ENCODE data around the gene KRTAP5-10.
"Not testable (repeated sequence)": the region's sequence is repeated elsewhere in the genome, so short reads cannot be mapped to it uniquely, and the experiment has no call there.

The KRTAP5-10 gene, protein sequence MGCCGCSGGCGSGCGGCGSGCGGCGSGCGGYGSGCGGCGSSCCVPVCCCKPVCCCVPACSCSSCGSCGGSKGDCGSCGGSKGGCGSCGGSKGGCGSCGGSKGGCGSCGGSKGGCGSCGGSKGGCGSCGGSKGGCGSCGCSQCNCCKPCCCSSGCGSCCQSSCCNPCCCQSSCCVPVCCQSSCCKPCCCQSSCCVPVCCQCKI

DNA sequence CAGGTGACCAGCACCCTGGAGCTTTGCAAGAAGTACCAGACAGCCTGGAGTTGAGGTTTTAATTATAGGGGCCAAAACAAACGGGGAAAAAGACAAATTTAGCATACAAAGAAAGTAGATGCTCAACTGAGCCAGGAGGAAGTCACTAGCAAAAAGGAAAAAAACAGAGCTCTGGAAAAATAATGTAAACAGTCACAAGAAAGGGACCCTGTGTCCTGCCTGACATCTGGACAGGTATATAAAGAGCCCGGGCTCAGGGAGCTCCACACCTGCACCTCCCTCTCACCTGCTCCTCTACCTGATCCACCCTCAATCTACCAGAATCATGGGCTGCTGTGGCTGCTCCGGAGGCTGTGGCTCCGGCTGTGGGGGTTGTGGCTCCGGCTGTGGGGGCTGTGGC lies at the start of gene KRTAP5-10:
TSS of gene KRTAP5-10 (plus strand) at position 301 of the 400 bp plus-strand sequence. CDS start at position 326, 25 bp downstream.
- H3K4me3 ChIP-seq (ENCODE audit: low read depth, low read length), result no peak within 1 kb of the TSS
- TF ChIP-seq, protein P1, sequence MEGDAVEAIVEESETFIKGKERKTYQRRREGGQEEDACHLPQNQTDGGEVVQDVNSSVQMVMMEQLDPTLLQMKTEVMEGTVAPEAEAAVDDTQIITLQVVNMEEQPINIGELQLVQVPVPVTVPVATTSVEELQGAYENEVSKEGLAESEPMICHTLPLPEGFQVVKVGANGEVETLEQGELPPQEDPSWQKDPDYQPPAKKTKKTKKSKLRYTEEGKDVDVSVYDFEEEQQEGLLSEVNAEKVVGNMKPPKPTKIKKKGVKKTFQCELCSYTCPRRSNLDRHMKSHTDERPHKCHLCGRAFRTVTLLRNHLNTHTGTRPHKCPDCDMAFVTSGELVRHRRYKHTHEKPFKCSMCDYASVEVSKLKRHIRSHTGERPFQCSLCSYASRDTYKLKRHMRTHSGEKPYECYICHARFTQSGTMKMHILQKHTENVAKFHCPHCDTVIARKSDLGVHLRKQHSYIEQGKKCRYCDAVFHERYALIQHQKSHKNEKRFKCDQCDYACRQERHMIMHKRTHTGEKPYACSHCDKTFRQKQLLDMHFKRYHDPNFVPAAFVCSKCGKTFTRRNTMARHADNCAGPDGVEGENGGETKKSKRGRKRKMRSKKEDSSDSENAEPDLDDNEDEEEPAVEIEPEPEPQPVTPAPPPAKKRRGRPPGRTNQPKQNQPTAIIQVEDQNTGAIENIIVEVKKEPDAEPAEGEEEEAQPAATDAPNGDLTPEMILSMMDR (IDR thresholded peaks at IDR 0.05; ENCODE audit: low read depth, low read length, missing control alignments), result no peak
- no peak for DNase-seq (ENCODE audit: low read depth)
- in situ Hi-C loops (cut with HindIII; ENCODE audit: low sequenced_read_pairs), result no loop called here

DNA sequence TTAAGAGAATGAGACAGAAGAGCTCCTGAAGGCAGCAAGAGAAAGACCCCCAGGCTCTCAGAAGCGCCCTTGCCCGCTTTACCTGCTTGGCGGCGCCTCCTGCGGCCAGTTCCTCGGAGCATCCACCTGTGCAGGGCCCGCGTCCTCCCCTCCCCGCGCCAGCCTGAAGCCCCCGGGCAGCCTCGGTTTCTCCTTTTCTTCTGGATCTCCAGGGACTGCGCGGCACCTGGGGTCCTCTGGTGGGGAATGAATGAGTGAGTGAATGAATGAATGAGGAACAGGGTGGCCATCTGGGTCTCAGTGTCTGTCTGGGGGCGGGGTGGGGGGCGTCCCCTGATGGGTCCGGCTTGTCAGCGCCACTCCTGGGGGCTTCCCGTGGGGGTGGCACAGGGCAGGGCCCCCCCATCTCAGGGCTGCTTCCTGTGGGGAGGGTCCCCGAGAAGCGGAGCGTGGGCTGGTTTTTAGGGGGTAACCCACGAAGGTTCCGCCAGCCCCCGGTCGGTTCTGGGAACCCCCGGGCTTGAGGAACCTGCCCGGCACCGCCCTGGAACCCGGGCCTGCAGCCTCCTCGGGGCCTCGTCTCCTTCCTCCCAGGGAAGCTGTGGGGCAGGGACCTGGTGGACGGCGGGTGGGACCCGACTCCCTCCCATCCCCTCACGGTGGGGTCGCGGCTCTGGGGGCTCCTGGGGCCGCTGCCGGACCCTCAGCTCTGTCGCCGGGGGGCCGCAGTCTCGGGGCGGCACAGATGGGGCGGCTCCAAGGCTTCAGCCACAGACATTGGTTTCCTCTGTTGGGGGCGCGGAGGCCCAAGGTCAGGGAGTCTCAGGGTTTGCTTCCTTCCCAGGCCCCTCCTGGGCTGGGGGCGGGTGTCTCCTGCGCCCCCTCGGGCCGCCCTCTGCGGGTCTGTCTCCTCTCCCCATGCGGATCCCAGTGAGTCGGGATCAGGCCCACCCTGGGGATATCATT lies 46.6 kb upstream of the KRTAP5-10 start:
- no peak overlapping the region for H3K4me3 ChIP-seq (ENCODE audit: low read depth, low read length)
- TF ChIP-seq, protein P1 (IDR thresholded peaks at IDR 0.05; ENCODE audit: low read depth, low read length, missing control alignments), result no peak
- no peak for DNase-seq (ENCODE audit: low read depth)
- in situ Hi-C loops (cut with HindIII; ENCODE audit: low sequenced_read_pairs), result no loop called here

DNA sequence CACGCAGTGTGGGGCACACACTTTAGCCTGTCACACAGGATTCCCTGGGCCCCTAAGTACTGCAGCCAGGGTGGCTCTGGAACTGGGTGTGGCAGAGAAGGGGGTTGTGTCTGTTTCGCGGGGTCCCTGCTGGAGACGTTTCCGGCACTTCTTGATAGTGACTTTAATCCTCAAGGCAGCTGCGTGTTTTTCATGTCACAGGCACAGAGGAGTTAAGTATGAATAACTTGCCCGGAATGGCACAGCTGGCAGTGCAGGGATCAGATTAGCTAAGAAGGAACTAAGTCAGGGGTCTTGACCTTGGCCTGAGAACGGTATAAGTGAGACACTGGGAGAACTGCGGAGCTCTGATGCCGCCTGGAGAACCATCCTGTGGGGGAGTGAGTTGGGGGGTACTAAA lies 45.8 kb upstream of the KRTAP5-10 start:
- in situ Hi-C loops (cut with HindIII; ENCODE audit: low sequenced_read_pairs), result no loop called here
- H3K4me3 ChIP-seq (ENCODE audit: low read depth, low read length), result no peak overlapping the region
- no peak for DNase-seq (ENCODE audit: low read depth)
- TF ChIP-seq, protein P1 (IDR thresholded peaks at IDR 0.05; ENCODE audit: low read depth, low read length, missing control alignments), result no peak

DNA sequence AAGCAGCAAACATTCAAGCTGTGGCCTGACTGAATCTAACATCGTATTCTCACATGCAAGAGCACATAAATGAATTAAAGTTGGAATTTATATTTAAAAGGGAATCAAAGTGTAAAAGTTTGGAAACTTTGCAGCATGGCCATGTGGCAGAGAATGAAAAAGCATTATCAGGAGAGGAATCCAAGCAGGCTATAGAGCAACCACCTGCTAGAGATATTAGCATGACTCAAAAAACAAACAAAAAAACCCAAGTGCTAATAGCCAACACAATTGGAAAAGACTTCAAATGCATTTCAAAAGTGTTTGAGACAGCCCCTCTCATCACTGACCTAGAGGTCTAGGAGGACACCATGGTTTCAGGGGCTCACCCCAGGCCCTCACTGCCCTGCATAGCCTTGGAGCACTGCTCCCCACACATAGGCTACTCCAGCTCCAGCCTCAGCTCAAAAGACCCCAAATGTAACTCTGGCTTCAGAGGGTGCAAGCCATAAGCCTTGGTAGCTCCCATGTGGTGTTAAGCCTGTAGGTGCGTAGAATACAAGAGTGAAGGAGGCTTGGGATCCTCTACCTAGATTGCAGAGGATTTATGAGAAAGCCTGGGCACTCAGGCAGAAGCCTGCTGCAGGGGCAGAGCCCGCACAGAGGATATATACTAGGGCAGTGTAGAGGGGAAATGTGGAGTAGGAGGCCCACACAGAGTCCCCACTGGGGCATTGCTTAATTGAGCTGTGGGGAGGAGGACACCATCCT lies 40.0 kb upstream of the KRTAP5-10 start:
- in situ Hi-C loops (cut with HindIII; ENCODE audit: low sequenced_read_pairs), result no loop called here
- TF ChIP-seq, protein P1 (IDR thresholded peaks at IDR 0.05; ENCODE audit: low read depth, low read length, missing control alignments), result no peak
- no peak overlapping the region for H3K4me3 ChIP-seq (ENCODE audit: low read depth, low read length)
- no peak for DNase-seq (ENCODE audit: low read depth)

DNA sequence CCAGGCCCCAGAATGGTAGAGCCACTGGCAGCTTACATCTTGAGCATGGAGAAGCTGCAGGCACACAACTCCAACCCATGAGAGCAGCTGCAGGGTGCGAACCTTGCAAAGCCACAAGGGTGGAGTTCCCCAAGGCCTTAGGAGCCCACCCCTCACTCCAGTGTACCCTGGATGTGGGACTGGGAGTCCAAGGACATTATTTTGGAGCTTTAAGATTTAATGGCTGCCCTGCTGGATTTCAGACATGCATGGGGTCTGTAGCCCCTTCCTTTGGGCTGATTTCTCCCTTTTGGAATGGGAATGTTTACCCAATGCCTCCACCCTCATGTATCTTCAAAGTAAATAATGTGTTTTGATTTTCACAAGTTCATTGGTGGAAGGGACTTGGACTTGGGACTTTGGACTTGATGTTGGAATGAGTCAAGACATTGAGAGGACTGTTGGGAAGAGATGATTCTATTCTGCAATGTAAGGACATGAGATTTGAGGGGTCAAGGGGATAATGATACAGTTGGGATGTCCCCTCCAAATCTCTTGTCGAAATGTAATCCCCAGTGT lies 39.3 kb upstream of the KRTAP5-10 start:
- in situ Hi-C loops (cut with HindIII; ENCODE audit: low sequenced_read_pairs), result no loop called here
- TF ChIP-seq, protein P1 (IDR thresholded peaks at IDR 0.05; ENCODE audit: low read depth, low read length, missing control alignments), result no peak
- no peak for DNase-seq (ENCODE audit: low read depth)
- H3K4me3 ChIP-seq (ENCODE audit: low read depth, low read length), result no peak overlapping the region

DNA sequence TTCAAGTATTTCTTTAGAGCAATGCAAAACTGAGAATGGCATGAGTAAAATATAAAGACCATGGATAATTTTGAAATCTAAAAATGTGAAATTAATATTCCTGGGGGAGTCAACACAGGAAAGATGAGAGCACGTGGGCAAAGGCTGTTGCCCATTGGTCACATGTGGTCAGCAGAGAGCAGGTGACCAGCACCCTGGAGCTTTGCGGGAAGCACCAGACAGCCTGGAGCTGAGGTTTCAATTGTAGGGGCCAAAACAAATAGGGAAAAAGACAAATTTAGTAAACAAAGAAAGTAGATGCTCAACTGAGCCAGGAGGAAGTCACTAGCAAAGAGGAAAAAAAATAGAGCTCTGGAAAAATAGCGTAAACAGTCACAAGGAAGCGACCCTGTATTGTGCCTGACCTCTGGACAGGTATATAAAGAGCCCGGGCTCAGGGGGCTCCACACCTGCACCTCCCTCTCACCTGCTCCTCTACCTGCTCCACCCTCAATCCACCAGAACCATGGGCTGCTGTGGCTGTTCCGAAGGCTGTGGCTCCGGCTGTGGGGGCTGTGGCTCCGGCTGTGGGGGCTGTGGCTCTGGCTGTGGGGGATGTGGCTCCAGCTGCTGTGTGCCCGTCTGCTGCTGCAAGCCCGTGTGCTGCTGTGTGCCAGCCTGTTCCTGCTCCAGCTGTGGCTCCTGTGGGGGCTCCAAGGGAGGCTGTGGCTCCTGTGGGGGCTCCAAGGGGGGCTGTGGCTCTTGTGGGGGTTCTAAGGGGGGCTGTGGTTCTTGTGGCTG lies 38.4 kb upstream of the KRTAP5-10 start, which contains the start of gene KRTAP5-7:
TSS of gene KRTAP5-7 (plus strand) at position 472 of the 780 bp plus-strand sequence. CDS start at position 506, 34 bp downstream.
- DNase-seq (ENCODE audit: low read depth); H3K4me3 ChIP-seq (ENCODE audit: low read depth, low read length); in situ Hi-C loops (cut with HindIII; ENCODE audit: low sequenced_read_pairs): not testable (repeated sequence)
